HTERT RPE-1 (cell line): ENCODE measurements around the gene RAC2.

Experiments used
- in situ Hi-C: fragments of 300-500 bp; cut with MboI; formaldehyde crosslinking; loops from 4 replicates; pipeline ENCODE4 v1.14.3; 2020; ENCODE audit warnings: low sequenced_read_pairs

The RAC2 gene

GRCh38 chr22:37192204-37192603, 51.9 kb downstream of the RAC2 start:
- in situ Hi-C loops: no loop called here

- in situ Hi-C loops: no loop called here
Measured at GRCh38 chr22:37190262-37190780, 53.7 kb downstream of the RAC2 start.

- in situ Hi-C loops: no loop called here
Measured at GRCh38 chr22:37188901-37189466, 55.1 kb downstream of the RAC2 start.

- in situ Hi-C loops: no loop called here
Measured at GRCh38 chr22:37187891-37188761, 55.9 kb downstream of the RAC2 start, which contains the start of gene C1QTNF6. TSS of gene C1QTNF6 (minus strand) at chr22:37188247. CDS start at chr22:37188213, 34 bp downstream.

GRCh38 chr22:37187552-37187890, 56.5 kb downstream of the RAC2 start:
- in situ Hi-C loops: no loop called here

- in situ Hi-C loops: no loop called here
Measured at GRCh38 chr22:37186997-37187522, 57.0 kb downstream of the RAC2 start.

- in situ Hi-C loops: no loop called here
Measured at GRCh38 chr22:37186228-37186996, 57.7 kb downstream of the RAC2 start.

GRCh38 chr22:37185646-37186227, 58.3 kb downstream of the RAC2 start:
- in situ Hi-C loops: no loop called here

GRCh38 chr22:37184816-37185541, 59.1 kb downstream of the RAC2 start:
- in situ Hi-C loops: no loop called here

GRCh38 chr22:37184380-37184755, 59.7 kb downstream of the RAC2 start:
- in situ Hi-C loops: no loop called here

GRCh38 chr22:37183432-37184379, 60.4 kb downstream of the RAC2 start:
- in situ Hi-C loops: no loop called here

GRCh38 chr22:37182949-37183245, 61.2 kb downstream of the RAC2 start:
- in situ Hi-C loops: no loop called here

GRCh38 chr22:37182101-37182948, 61.7 kb downstream of the RAC2 start:
- in situ Hi-C loops: no loop called here

- in situ Hi-C loops: no loop called here
Measured at GRCh38 chr22:37181681-37182080, 62.4 kb downstream of the RAC2 start.

- in situ Hi-C loops: no loop called here
Measured at GRCh38 chr22:37180531-37181231, 63.4 kb downstream of the RAC2 start.

GRCh38 chr22:37179622-37180420, 64.2 kb downstream of the RAC2 start:
- in situ Hi-C loops: no loop called here

GRCh38 chr22:37179126-37179470, 65.0 kb downstream of the RAC2 start:
- in situ Hi-C loops: no loop called here
